ENCODE results near the gene FOXC2. TPM values are rescaled to one million over a fixed set of nuclear protein-coding genes. Genes with fewer than 3 reads are reported as not detected.

The FOXC2 gene
- total and polyA plus RNA-seq, 9 of the 15 experiments (the other 6 are each of a cell fraction or from before 2014, with no cell fraction given): 0.01 to 0.11 (median 0.10) TPM; not detected in 5

GRCh38 chr16:86575754-86576557 is 9.3 kb downstream of the FOXC2 start (continued):
- TF ChIP-seq, protein P1, sequence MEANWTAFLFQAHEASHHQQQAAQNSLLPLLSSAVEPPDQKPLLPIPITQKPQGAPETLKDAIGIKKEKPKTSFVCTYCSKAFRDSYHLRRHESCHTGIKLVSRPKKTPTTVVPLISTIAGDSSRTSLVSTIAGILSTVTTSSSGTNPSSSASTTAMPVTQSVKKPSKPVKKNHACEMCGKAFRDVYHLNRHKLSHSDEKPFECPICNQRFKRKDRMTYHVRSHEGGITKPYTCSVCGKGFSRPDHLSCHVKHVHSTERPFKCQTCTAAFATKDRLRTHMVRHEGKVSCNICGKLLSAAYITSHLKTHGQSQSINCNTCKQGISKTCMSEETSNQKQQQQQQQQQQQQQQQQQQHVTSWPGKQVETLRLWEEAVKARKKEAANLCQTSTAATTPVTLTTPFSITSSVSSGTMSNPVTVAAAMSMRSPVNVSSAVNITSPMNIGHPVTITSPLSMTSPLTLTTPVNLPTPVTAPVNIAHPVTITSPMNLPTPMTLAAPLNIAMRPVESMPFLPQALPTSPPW (CRISPR knock-in tag; IDR thresholded peaks at IDR 0.05): peak; percentile 74
- TF ChIP-seq HDAC2 (IDR thresholded peaks at IDR 0.05) (peak; percentile 68; the same call in 1 of the 2 replicates), MEIS2 (IDR thresholded peaks at IDR 0.05; ENCODE audit: partially characterized antibody) (peak; percentile 98), ETV5 (CRISPR knock-in tag; IDR thresholded peaks at IDR 0.05; ENCODE audit: low read depth) (peak; percentile 68; the same call in 1 of the 2 replicates), SMC3 (conservative IDR thresholded peaks at IDR 0.05; ENCODE audit: insufficient read depth, low read depth, low read length) (peak; percentile 56), ETS2 (tag; IDR thresholded peaks at IDR 0.05; ENCODE audit: borderline replicate concordance, poor library complexity, severe bottlenecking) (no peak), SRF (CRISPR knock-in tag; IDR thresholded peaks at IDR 0.05) (peak in 1 of 2 experiments; percentile 83; a peak in 2 of 4 replicates), MAFK (IDR thresholded peaks at IDR 0.05; ENCODE audit: low read length) (no peak), TBL1XR1 (IDR thresholded peaks at IDR 0.05; ENCODE audit: low read length in 2 of 2) (no peak), ZNF184 (CRISPR knock-in tag; IDR thresholded peaks at IDR 0.05) (no peak), PHTF2 (CRISPR knock-in tag; IDR thresholded peaks at IDR 0.05) (no peak), HCFC1 (IDR thresholded peaks at IDR 0.05; ENCODE audit: low read depth, low read length) (no peak), ZEB2 (IDR thresholded peaks at IDR 0.05) (0 out of 2 replicates have a peak, but pooled peaks have one; percentile 44), RAD21 (CRISPR knock-in tag; conservative IDR thresholded peaks at IDR 0.05 in 1 of 2, IDR thresholded peaks at IDR 0.05 in 1 of 2) (peak; percentile 66 to 80), CXXC5 (CRISPR knock-in tag; IDR thresholded peaks at IDR 0.05) (peak; percentile 59), DPF2 (IDR thresholded peaks at IDR 0.05) (peak; percentile 73), SAFB2 (IDR thresholded peaks at IDR 0.05; ENCODE audit: borderline replicate concordance, low read depth, low read length, severe bottlenecking) (no peak), NBN (IDR thresholded peaks at IDR 0.05; ENCODE audit: low read depth) (peak; percentile 64), ZNF277 (CRISPR knock-in tag; IDR thresholded peaks at IDR 0.05; ENCODE audit: borderline replicate concordance) (no peak), NCOA1 (IDR thresholded peaks at IDR 0.05; ENCODE audit: low read depth) (no peak)
- TF ChIP-seq, protein P2, sequence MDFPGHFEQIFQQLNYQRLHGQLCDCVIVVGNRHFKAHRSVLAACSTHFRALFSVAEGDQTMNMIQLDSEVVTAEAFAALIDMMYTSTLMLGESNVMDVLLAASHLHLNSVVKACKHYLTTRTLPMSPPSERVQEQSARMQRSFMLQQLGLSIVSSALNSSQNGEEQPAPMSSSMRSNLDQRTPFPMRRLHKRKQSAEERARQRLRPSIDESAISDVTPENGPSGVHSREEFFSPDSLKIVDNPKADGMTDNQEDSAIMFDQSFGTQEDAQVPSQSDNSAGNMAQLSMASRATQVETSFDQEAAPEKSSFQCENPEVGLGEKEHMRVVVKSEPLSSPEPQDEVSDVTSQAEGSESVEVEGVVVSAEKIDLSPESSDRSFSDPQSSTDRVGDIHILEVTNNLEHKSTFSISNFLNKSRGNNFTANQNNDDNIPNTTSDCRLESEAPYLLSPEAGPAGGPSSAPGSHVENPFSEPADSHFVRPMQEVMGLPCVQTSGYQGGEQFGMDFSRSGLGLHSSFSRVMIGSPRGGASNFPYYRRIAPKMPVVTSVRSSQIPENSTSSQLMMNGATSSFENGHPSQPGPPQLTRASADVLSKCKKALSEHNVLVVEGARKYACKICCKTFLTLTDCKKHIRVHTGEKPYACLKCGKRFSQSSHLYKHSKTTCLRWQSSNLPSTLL (IDR thresholded peaks at IDR 0.05): no peak
- TF ChIP-seq, protein P3, sequence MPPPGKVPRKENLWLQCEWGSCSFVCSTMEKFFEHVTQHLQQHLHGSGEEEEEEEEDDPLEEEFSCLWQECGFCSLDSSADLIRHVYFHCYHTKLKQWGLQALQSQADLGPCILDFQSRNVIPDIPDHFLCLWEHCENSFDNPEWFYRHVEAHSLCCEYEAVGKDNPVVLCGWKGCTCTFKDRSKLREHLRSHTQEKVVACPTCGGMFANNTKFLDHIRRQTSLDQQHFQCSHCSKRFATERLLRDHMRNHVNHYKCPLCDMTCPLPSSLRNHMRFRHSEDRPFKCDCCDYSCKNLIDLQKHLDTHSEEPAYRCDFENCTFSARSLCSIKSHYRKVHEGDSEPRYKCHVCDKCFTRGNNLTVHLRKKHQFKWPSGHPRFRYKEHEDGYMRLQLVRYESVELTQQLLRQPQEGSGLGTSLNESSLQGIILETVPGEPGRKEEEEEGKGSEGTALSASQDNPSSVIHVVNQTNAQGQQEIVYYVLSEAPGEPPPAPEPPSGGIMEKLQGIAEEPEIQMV (tag; conservative IDR thresholded peaks at IDR 0.05; ENCODE audit: low read depth): no peak
